Effector memory CD4-positive, alpha-beta T cell (primary cell): Measurements from ENCODE around the gene OR2M2.

Source experiments
- DNase-seq, 3 donors: peaks; one replicate each; pipeline ENCODE4 v3.0.0-alpha.2; 2020
- H3K27ac ChIP-seq: 2 replicates; pipeline ENCODE4 v1.7.0; 2013; ENCODE audit warnings: mild to moderate bottlenecking, low read length, moderate library complexity; ENCODE audit not compliant: insufficient read depth, poor library complexity, severe bottlenecking
- H3K27me3 ChIP-seq: replicated peaks from 2 replicates; pipeline ENCODE4 v1.7.0; 2013; ENCODE audit warnings: mild to moderate bottlenecking, low read length; ENCODE audit not compliant: insufficient read depth, control insufficient read depth, poor library complexity, severe bottlenecking
- H3K36me3 ChIP-seq: 2 replicates; pipeline ENCODE4 v1.7.0; 2013; ENCODE audit warnings: mild to moderate bottlenecking, low read length, moderate library complexity; ENCODE audit not compliant: control insufficient read depth, insufficient read depth
- H3K4me1 ChIP-seq: 2 replicates; pipeline ENCODE4 v1.7.0; 2013; ENCODE audit warnings: low read length, mild to moderate bottlenecking; ENCODE audit not compliant: control insufficient read depth, insufficient read depth, poor library complexity, severe bottlenecking
- H3K4me3 ChIP-seq: 2 replicates; pipeline ENCODE4 v1.7.0; 2013; ENCODE audit warnings: low read length, low read depth, mild to moderate bottlenecking; ENCODE audit not compliant: insufficient read depth, poor library complexity, severe bottlenecking
- H3K9me3 ChIP-seq: 2 replicates; pipeline ENCODE4 v1.7.0; 2013; ENCODE audit warnings: mild to moderate bottlenecking, low read length, moderate library complexity; ENCODE audit not compliant: control insufficient read depth

The OR2M2 gene

GRCh38 chr1:248165186-248165585 is 9.4 kb upstream of the OR2M2 start:
- Histone ChIP-seq H3K36me3 (no peaks in the 10 kb centered on the region), H3K4me1 (no peaks in the 10 kb centered on the region), H3K9me3 (no peaks in the 10 kb centered on the region), H3K4me3 (no peak overlapping the region), H3K27me3 (no peaks in the 10 kb centered on the region), H3K27ac (no peak overlapping the region)
- no peak for DNase-seq

GRCh38 chr1:248183996-248184395 is 9.4 kb downstream of the OR2M2 start:
- no peaks in the 10 kb centered on the region for H3K4me1 ChIP-seq
- no peaks in the 10 kb centered on the region for H3K27me3 ChIP-seq
- no peaks in the 10 kb centered on the region for H3K9me3 ChIP-seq
- H3K4me3 ChIP-seq: no peak overlapping the region
- no peaks in the 10 kb centered on the region for H3K36me3 ChIP-seq
- H3K27ac ChIP-seq: no peak overlapping the region
- no peak for DNase-seq

GRCh38 chr1:248187363-248187762 is 12.7 kb downstream of the OR2M2 start:
- no peaks in the 10 kb centered on the region for H3K27me3 ChIP-seq
- no peaks in the 10 kb centered on the region for H3K9me3 ChIP-seq
- H3K4me3 ChIP-seq: no peak overlapping the region
- H3K27ac ChIP-seq: no peak overlapping the region
- H3K36me3 ChIP-seq: no peaks in the 10 kb centered on the region
- H3K4me1 ChIP-seq: no peaks in the 10 kb centered on the region
- DNase-seq: no peak

- Histone ChIP-seq H3K4me1 (no peaks in the 10 kb centered on the region), H3K36me3 (no peaks in the 10 kb centered on the region), H3K4me3 (no peak overlapping the region), H3K9me3 (no peaks in the 10 kb centered on the region), H3K27me3 (no peaks in the 10 kb centered on the region), H3K27ac (no peak overlapping the region)
- no peak for DNase-seq
Measured at GRCh38 chr1:248189026-248189425, 14.4 kb downstream of the OR2M2 start.

GRCh38 chr1:248194117-248194516 is 19.5 kb downstream of the OR2M2 start:
- no peaks in the 10 kb centered on the region for H3K36me3 ChIP-seq
- no peak for DNase-seq
- H3K9me3 ChIP-seq: no peaks in the 10 kb centered on the region
- no peaks in the 10 kb centered on the region for H3K27me3 ChIP-seq
- no peak overlapping the region for H3K27ac ChIP-seq
- H3K4me3 ChIP-seq: no peak overlapping the region
- no peaks in the 10 kb centered on the region for H3K4me1 ChIP-seq

- Histone ChIP-seq H3K4me3 (no peak within 1 kb of the TSS), H3K4me1 (no peaks in the 10 kb centered on the region), H3K9me3 (no peaks in the 10 kb centered on the region), H3K27me3 (no peaks in the 10 kb centered on the region), H3K27ac (no peak within 1 kb of the TSS), H3K36me3 (no peaks in the 10 kb centered on the region)
- no peak for DNase-seq
Measured at GRCh38 chr1:248196965-248197364, 22.3 kb downstream of the OR2M2 start, which contains the start of gene OR2M3. OR2M3 (plus strand) TSS chr1:248197265; CDS start chr1:248203068, 5,803 bp downstream.

- no peaks in the 10 kb centered on the region for H3K4me1 ChIP-seq
- DNase-seq: no peak
- H3K4me3 ChIP-seq: no peak overlapping the region
- H3K9me3 ChIP-seq: no peaks in the 10 kb centered on the region
- no peaks in the 10 kb centered on the region for H3K27me3 ChIP-seq
- no peak overlapping the region for H3K27ac ChIP-seq
- H3K36me3 ChIP-seq: no peaks in the 10 kb centered on the region
Measured at GRCh38 chr1:248215880-248216279, 41.3 kb downstream of the OR2M2 start.

- no peaks in the 10 kb centered on the region for H3K36me3 ChIP-seq
- no peak for DNase-seq
- no peak overlapping the region for H3K4me3 ChIP-seq
- no peak overlapping the region for H3K27ac ChIP-seq
- H3K27me3 ChIP-seq: no peaks in the 10 kb centered on the region
- H3K4me1 ChIP-seq: no peaks in the 10 kb centered on the region
- H3K9me3 ChIP-seq: no peaks in the 10 kb centered on the region
Measured at GRCh38 chr1:248225537-248225936, 50.9 kb downstream of the OR2M2 start.

GRCh38 chr1:248229360-248229908 is 54.8 kb downstream of the OR2M2 start:
- no peak for DNase-seq
- H3K4me1 ChIP-seq: no peaks in the 10 kb centered on the region
- no peaks in the 10 kb centered on the region for H3K9me3 ChIP-seq
- no peaks in the 10 kb centered on the region for H3K27me3 ChIP-seq
- no peak overlapping the region for H3K27ac ChIP-seq
- no peaks in the 10 kb centered on the region for H3K36me3 ChIP-seq
- H3K4me3 ChIP-seq: no peak overlapping the region
